Activated CD8-positive, alpha-beta T cell treated with anti-CD3 and anti-CD28 coated beads for 36 hours (primary cell): ENCODE measurements around the gene KIAA0513. TPM values are rescaled to one million over a fixed set of nuclear protein-coding genes. Genes with fewer than 3 reads are reported as not detected.
"Not testable (repeated sequence)": the region's sequence is repeated elsewhere in the genome, so short reads cannot be mapped to it uniquely, and the experiment has no call there.

ENCODE experiments used
- ATAC-seq: fragments of 200-7000 bp; cut with Tn5 transposase; one replicate; pipeline ENCODE4 v1.10.0; 2021; ENCODE audit warnings: mild to moderate bottlenecking, moderate library complexity
- CTCF ChIA-PET: fragments of 350-600 bp; sonication (Branson Sonifier 250); formaldehyde crosslinking; loops from one replicate; lab custom pipeline; 2021; ENCODE audit warnings: antibody characterized with exemption; lab: Charles Lee
- POLR2A ChIA-PET: fragments of 350-600 bp; sonication (Branson Sonifier 250); formaldehyde crosslinking; loops from one replicate; lab custom pipeline; 2021; ENCODE audit warnings: antibody characterized with exemption; lab: Charles Lee
- DNase-seq: peaks from one replicate; pipeline ENCODE4 v3.0.0-alpha.2; 2020
- H3K27ac Mint-ChIP-seq: one replicate; pipeline ENCODE4 v1.8.0; 2021; ENCODE audit warnings: mild to moderate bottlenecking, mixed read lengths
- H3K27me3 Mint-ChIP-seq: one replicate; pipeline ENCODE4 v1.8.0; 2021; ENCODE audit warnings: mixed read lengths
- H3K36me3 Mint-ChIP-seq: one replicate; pipeline ENCODE4 v1.8.0; 2021; ENCODE audit warnings: low read depth, mixed read lengths
- H3K4me1 Mint-ChIP-seq: one replicate; pipeline ENCODE4 v1.8.0; 2021; ENCODE audit warnings: low read depth, mixed read lengths
- H3K4me3 Mint-ChIP-seq: one replicate; pipeline ENCODE4 v1.8.0; 2021; ENCODE audit warnings: mild to moderate bottlenecking, moderate library complexity, mixed read lengths
- H3K9me3 Mint-ChIP-seq: one replicate; pipeline ENCODE4 v1.8.0; 2021; ENCODE audit warnings: mixed read lengths
- intact Hi-C: fragments of 100-400 bp; cut with micrococcal nuclease; formaldehyde crosslinking; loops from one replicate; pipeline ENCODE4 v1.10.0; 2022
- total RNA-seq, 2 experiments: library from RNA; stranded (reverse); gene quantifications; one replicate each; pipeline ENCODE4 v1.2.3, GENCODE V29; 2021
- TF ChIP-seq, protein P1 (sequence below): fragments of 200-600 bp; IDR thresholded peaks from one replicate; pipeline ENCODE4 v1.8.0; 2022; ENCODE audit warnings: antibody characterized with exemption, mild to moderate bottlenecking

KIAA0513 gene
- total RNA-seq, 2 experiments from 2014 or later = 3.9 to 5.3 TPM

DNA sequence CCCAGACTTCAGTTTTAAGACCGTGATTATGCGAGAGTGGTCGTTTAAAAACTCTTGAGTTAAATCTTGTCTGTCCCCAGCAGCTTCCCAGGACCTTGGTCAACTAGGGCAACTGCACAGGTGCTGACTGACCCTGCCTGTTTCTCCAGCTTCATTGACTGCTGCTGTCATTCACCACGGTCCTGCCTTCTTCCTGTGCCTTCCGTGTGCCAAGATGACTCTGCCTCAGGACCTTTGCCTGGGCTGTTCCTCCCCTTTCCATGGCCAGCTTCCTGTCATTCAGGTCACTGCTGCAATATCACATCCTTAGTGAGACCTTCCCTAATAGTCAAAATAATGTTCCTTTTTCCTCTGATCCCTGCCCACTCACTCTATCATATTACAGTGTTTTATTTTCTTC lies 3.9 kb downstream of the KIAA0513 start:
- DNase-seq (no peak), ATAC-seq (no peak)
- Mint-ChIP-seq H3K9me3 (no peaks in the 10 kb centered on the region), H3K27ac (no peak overlapping the region), H3K36me3 (peaks cover 2% of the 10 kb centered on the region), H3K4me3 (no peak overlapping the region), H3K4me1 (peaks cover 36% of the 10 kb centered on the region), H3K27me3 (no peaks in the 10 kb centered on the region)
- intact Hi-C loops = no loop called here
- TF ChIP-seq, protein P1, sequence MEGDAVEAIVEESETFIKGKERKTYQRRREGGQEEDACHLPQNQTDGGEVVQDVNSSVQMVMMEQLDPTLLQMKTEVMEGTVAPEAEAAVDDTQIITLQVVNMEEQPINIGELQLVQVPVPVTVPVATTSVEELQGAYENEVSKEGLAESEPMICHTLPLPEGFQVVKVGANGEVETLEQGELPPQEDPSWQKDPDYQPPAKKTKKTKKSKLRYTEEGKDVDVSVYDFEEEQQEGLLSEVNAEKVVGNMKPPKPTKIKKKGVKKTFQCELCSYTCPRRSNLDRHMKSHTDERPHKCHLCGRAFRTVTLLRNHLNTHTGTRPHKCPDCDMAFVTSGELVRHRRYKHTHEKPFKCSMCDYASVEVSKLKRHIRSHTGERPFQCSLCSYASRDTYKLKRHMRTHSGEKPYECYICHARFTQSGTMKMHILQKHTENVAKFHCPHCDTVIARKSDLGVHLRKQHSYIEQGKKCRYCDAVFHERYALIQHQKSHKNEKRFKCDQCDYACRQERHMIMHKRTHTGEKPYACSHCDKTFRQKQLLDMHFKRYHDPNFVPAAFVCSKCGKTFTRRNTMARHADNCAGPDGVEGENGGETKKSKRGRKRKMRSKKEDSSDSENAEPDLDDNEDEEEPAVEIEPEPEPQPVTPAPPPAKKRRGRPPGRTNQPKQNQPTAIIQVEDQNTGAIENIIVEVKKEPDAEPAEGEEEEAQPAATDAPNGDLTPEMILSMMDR = no peak
- ChIA-PET POLR2A (interaction anchor here (1.8 kb wide), 1 partner anchor 10 kb away, joined by 5 read pairs; no protein-coding TSS in a partner anchor), CTCF (interaction anchor here (1.5 kb wide), 1 partner anchor 26 kb away, joined by 4 read pairs; no protein-coding TSS in a partner anchor)

DNA sequence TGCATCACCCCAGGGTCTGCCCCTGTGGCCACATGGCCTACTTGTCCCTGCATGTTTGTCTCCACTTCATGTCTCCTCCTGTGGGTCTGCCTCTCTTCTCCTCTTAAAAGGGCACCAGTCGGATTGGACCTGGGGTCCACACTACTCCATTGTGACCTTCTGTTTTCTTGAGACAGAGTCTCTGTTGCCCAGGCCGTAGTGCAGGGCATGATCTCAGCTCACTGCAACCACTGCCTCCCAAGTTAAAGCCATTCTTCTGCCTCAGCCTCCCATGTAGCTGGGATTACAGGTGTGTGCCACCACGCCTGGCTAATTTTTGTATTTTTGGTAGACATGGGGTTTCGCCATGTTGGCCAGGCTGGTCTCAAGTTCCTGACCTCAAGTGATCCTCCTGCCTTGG lies 4.6 kb downstream of the KIAA0513 start:
- intact Hi-C loops, H3K36me3 Mint-ChIP-seq, H3K27me3 Mint-ChIP-seq, CTCF ChIA-PET, H3K4me3 Mint-ChIP-seq, H3K9me3 Mint-ChIP-seq, DNase-seq, ATAC-seq, H3K27ac Mint-ChIP-seq: not testable (repeated sequence)
- POLR2A ChIA-PET = interaction anchor here (1.8 kb wide), 1 partner anchor 9 kb away, joined by 5 read pairs; no protein-coding TSS in a partner anchor
- peaks cover 38% of the 10 kb centered on the region for H3K4me1 Mint-ChIP-seq

DNA sequence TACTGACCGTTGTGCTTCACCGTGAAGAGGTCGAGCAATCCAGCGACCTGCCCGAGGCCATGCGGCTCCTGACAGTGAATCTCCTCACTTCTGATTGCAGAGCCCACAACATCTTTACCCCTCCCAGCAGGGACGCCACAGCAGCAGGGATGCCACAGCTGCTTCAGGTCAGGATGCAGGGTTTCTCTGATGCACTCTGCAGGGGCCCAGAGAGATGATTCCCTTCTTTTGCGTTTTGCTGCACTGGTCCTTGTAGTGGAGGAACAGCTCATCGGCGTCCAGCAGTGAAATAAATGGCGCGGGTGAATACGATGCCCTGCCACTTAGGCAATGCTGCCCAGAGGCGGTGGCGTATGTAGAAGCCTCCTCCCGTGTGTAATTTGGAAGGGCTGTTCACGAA lies 5.6 kb downstream of the KIAA0513 start:
- H3K9me3 Mint-ChIP-seq = no peaks in the 10 kb centered on the region
- CTCF ChIA-PET = no interaction called here
- TF ChIP-seq, protein P1 = no peak
- no peak for DNase-seq
- POLR2A ChIA-PET = interaction anchor here (0.7 to 0.8 kb wide), 2 partner anchors 14 to 21 kb away, joined by 3 read pairs; no protein-coding TSS in a partner anchor
- no peak for ATAC-seq
- no peaks in the 10 kb centered on the region for H3K27me3 Mint-ChIP-seq
- H3K27ac Mint-ChIP-seq = no peak overlapping the region
- H3K36me3 Mint-ChIP-seq = peaks cover 2% of the 10 kb centered on the region
- peaks cover 34% of the 10 kb centered on the region for H3K4me1 Mint-ChIP-seq
- H3K4me3 Mint-ChIP-seq = no peak overlapping the region
- intact Hi-C loops = no loop called here

DNA sequence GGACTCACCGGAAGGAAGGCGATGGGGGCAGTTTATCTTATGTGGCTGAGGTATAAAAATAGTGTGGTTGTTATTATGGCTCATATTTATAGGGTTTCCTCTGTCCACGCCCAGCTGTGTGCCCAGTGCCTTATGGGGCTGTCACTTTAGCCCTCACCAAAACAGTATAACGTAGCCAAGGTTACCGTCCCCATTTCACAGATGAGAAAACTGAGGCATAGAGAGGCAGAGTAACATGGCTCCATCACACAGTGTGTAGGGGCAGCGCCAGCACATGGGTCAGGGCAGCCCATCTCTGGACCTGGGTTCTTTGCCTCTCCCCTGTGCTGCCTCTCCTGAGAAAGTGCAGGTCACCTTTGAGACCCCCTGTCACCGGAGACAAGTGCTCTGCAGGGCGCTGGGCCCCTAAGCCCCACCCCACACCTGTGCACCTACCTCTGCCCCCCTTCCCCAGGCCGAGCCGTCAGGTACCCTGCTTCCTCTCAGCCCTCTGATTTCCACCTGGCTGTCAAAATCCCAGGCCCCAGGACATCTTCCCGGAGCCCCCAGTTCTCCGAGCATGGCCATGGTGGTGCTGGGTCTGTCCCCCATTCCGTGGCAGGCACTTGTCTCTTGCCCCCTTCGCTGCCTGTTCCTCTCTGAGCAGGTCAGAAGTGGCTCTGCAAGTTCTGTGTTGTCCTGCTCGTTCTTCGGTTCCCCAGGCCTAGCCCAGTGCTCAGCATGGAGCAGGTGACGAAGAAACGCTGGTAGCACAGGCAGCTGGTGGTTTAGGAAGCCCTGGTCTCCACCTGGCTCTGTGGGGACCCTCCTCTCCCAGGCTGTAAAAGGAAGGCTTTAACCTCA lies 7.2 kb downstream of the KIAA0513 start:
- Mint-ChIP-seq H3K4me1 (peaks cover 18% of the 10 kb centered on the region), H3K27me3 (no peaks in the 10 kb centered on the region), H3K36me3 (peaks cover 2% of the 10 kb centered on the region), H3K27ac (no peak overlapping the region), H3K9me3 (no peaks in the 10 kb centered on the region), H3K4me3 (no peak overlapping the region)
- CTCF ChIA-PET = interaction anchor here (1.3 kb wide), 1 partner anchor 21 kb away, joined by 4 read pairs; no protein-coding TSS in a partner anchor
- POLR2A ChIA-PET = no interaction called here
- DNase-seq (no peak), ATAC-seq (no peak)
- TF ChIP-seq, protein P1 = no peak
- intact Hi-C loops = no loop called here

DNA sequence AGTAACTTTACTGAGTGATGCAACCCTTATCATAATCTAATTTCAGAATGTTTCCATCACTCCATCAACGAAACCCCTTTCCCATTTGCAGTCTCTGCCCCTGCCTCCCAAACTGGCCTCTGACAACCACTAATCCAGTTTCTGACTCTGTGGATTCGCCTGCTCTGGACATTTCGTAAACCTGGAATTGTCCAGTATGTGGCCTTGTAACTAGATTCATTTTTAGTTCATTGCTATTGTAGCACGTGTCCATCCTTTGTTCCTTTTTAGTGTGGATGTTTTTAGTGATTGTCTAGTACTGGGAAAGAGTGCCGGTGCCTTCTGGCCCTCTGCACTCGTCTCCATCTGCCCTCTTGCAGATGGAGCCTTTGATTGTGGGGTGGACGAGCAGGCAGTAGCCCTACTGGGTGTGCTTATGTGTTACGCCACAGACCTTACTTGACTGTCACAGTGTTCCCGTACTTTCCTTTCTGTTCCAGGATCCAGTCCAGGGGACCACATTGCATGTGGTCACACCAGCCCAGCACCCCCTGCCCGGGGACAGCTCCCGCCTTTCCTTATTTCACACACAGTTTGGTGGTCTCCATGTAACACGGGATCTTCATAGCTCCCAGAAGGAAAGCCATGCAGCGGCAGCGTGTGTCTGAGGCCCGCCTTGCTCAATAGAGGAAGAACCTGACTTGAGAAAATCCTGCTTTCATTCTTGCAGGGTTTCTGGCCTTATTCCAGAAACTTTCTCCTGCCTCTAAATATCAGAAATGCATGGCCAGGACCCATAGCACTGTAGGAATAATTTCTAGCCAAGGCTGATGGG lies 8.8 kb downstream of the KIAA0513 start:
- H3K4me3 Mint-ChIP-seq = no peak overlapping the region
- intact Hi-C loops = no loop called here
- TF ChIP-seq, protein P1 = no peak
- no peak for DNase-seq
- no peaks in the 10 kb centered on the region for H3K9me3 Mint-ChIP-seq
- ChIA-PET POLR2A (no interaction called here), CTCF (no interaction called here)
- H3K4me1 Mint-ChIP-seq = peaks cover 11% of the 10 kb centered on the region
- H3K36me3 Mint-ChIP-seq = peaks cover 2% of the 10 kb centered on the region
- no peaks in the 10 kb centered on the region for H3K27me3 Mint-ChIP-seq
- H3K27ac Mint-ChIP-seq = peak overlapping the region; percentile 17
- ATAC-seq = no peak
